Measurements from ENCODE around the gene F2RL1. TPM values are rescaled to one million over a fixed set of nuclear protein-coding genes. Genes with fewer than 3 reads are reported as not detected.

The F2RL1 gene
- total and polyA plus RNA-seq, 2 donors (not counting 1 experiment from before 2014, with no cell fraction given): 0.04 to 0.64 TPM

Small RNAs within 50 kb of the gene (small RNA-seq; reads per million reads assigned to genes)
- not detected for gene RN7SL208P (ENCODE audit: insufficient read length, low read depth, low replicate concordance)

Other genes with a start within 250 kb of the F2RL1 start
- not detected in 2 replicates for gene F2RL2, start 195.6 kb upstream of the F2RL1 start, total RNA-seq
- not detected in 2 replicates for gene F2RL2, start 195.6 kb upstream of the F2RL1 start, polyA plus RNA-seq
- 0.97 and 1.4 TPM in 2 replicates for gene F2R, start 102.9 kb upstream of the F2RL1 start, total RNA-seq
- gene F2R, start 102.9 kb upstream of the F2RL1 start, polyA plus RNA-seq: 0.25 and 0.26 TPM in 2 replicates
- gene S100Z, start 31.0 kb downstream of the F2RL1 start, total RNA-seq: 2.4 TPM in 2 replicates
- gene S100Z, start 31.0 kb downstream of the F2RL1 start, polyA plus RNA-seq: 0.68 and 1.0 TPM in 2 replicates
- 0.62 and 1.1 TPM in 2 replicates for gene CRHBP, start 134.0 kb downstream of the F2RL1 start, total RNA-seq
- 0.75 and 1.7 TPM in 2 replicates for gene CRHBP, start 134.0 kb downstream of the F2RL1 start, polyA plus RNA-seq
- 25.6 and 26.2 TPM in 2 replicates for gene AGGF1, start 211.4 kb downstream of the F2RL1 start, total RNA-seq
- 9.3 and 11.6 TPM in 2 replicates for gene AGGF1, start 211.4 kb downstream of the F2RL1 start, polyA plus RNA-seq